Sigmoid colon (tissue), 4 donors: ENCODE data around the gene KCNJ5.

Experiments used
- POLR2A ChIP-seq, 2 donors: fragments of 450-650 bp; IDR thresholded peaks; one replicate each; pipeline ENCODE4 v1.6.1; 2016; ENCODE audit warnings: antibody characterized with exemption in 2 of 2, mild to moderate bottlenecking in 2 of 2, moderate library complexity in 2 of 2
- POLR2AphosphoS5 ChIP-seq, 4 donors: sonication (generic); formaldehyde crosslinking; IDR thresholded peaks; one replicate each; pipeline ENCODE4 v1.6.1; 2017; ENCODE audit warnings: antibody characterized with exemption in 4 of 4
- TF ChIP-seq, protein P1 (sequence below), 4 experiments: fragments of 450-650 bp in 3 of 4; fragments of 200-600 bp in 1 of 4; IDR thresholded peaks; one replicate each; pipeline ENCODE4 v1.5.1; 2016 to 2019; ENCODE audit warnings: antibody characterized with exemption in 4 of 4, mild to moderate bottlenecking in 3 of 4, moderate library complexity in 2 of 4

DNA sequence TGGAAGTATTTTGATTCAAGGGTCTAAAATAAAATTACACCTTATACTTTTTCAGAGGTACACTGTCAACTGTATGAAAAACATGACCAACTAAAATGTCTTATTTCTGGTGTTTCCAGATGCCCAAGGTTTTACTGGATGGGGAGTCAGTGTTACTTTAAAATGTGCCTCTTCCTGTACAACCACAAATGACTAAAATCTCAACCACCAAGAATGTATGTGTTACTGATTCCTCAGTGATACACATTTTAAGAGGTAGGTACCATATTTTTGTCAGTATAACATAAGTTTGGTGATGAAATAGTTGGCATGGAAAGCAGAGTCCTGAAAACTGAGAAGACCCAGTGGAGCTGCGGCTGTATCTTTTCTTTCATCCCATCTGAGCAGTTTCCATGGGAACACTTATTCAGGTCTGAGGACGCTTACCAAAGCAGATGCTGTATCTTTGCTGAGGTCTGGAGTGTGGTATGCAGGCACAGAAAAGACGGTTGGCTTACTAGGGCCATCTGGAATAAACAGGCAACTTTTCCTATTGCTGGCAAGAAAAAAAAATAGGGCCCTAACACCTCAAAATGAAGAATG, 72.7 kb downstream of the KCNJ5 start:
- TF ChIP-seq, protein P1, sequence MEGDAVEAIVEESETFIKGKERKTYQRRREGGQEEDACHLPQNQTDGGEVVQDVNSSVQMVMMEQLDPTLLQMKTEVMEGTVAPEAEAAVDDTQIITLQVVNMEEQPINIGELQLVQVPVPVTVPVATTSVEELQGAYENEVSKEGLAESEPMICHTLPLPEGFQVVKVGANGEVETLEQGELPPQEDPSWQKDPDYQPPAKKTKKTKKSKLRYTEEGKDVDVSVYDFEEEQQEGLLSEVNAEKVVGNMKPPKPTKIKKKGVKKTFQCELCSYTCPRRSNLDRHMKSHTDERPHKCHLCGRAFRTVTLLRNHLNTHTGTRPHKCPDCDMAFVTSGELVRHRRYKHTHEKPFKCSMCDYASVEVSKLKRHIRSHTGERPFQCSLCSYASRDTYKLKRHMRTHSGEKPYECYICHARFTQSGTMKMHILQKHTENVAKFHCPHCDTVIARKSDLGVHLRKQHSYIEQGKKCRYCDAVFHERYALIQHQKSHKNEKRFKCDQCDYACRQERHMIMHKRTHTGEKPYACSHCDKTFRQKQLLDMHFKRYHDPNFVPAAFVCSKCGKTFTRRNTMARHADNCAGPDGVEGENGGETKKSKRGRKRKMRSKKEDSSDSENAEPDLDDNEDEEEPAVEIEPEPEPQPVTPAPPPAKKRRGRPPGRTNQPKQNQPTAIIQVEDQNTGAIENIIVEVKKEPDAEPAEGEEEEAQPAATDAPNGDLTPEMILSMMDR (IDR thresholded peaks at IDR 0.05) = no peak
- TF ChIP-seq POLR2AphosphoS5 (IDR thresholded peaks at IDR 0.05) = no peak
- TF ChIP-seq POLR2A (IDR thresholded peaks at IDR 0.05) = no peak
